ENCODE results near the gene MDM2.

The MDM2 gene

GRCh38 chr12:68877583-68877982 is 69.6 kb downstream of the MDM2 start:
- Histone ChIP-seq H3K79me2 (ENCODE audit: insufficient read depth, low read depth) (no peaks in the 10 kb centered on the region), H3K4me2 (no peak overlapping the region), H2AFZ (ENCODE audit: low read depth) (no peak overlapping the region), H3K9ac (no peak overlapping the region), H3K4me3 (IDR thresholded peaks at IDR 0.05; ENCODE audit: insufficient read depth, low read depth, low read length) (no peak overlapping the region), H3K4me1 (ENCODE audit: low read depth, poor library complexity, severe bottlenecking) (no peaks in the 10 kb centered on the region), H3K27ac (no peak overlapping the region), H4K20me1 (ENCODE audit: insufficient read depth) (no peaks in the 10 kb centered on the region), H3K27me3 (ENCODE audit: insufficient read depth, low read depth) (no peaks in the 10 kb centered on the region), H3K36me3 (ENCODE audit: insufficient read depth) (no peaks in the 10 kb centered on the region)
- no peak for TF ChIP-seq CTCF (conservative IDR thresholded peaks at IDR 0.05; ENCODE audit: low read depth, low read length)

GRCh38 chr12:68878283-68878682 is 70.3 kb downstream of the MDM2 start:
- Histone ChIP-seq H3K4me1 (ENCODE audit: low read depth, poor library complexity, severe bottlenecking) (no peaks in the 10 kb centered on the region), H3K27me3 (ENCODE audit: insufficient read depth, low read depth) (no peaks in the 10 kb centered on the region), H4K20me1 (ENCODE audit: insufficient read depth) (no peaks in the 10 kb centered on the region), H3K36me3 (ENCODE audit: insufficient read depth) (no peaks in the 10 kb centered on the region), H3K9ac (no peak overlapping the region), H3K79me2 (ENCODE audit: insufficient read depth, low read depth) (no peaks in the 10 kb centered on the region), H3K4me2 (no peak overlapping the region), H3K27ac (no peak overlapping the region), H3K4me3 (IDR thresholded peaks at IDR 0.05; ENCODE audit: insufficient read depth, low read depth, low read length) (no peak overlapping the region), H2AFZ (ENCODE audit: low read depth) (no peak overlapping the region)
- TF ChIP-seq CTCF (conservative IDR thresholded peaks at IDR 0.05; ENCODE audit: low read depth, low read length), result no peak

- Histone ChIP-seq H3K27ac (no peak overlapping the region), H3K27me3 (ENCODE audit: insufficient read depth, low read depth) (no peaks in the 10 kb centered on the region), H3K79me2 (ENCODE audit: insufficient read depth, low read depth) (no peaks in the 10 kb centered on the region), H4K20me1 (ENCODE audit: insufficient read depth) (no peaks in the 10 kb centered on the region), H3K4me3 (IDR thresholded peaks at IDR 0.05; ENCODE audit: insufficient read depth, low read depth, low read length) (no peak overlapping the region), H2AFZ (ENCODE audit: low read depth) (no peak overlapping the region), H3K36me3 (ENCODE audit: insufficient read depth) (no peaks in the 10 kb centered on the region), H3K4me1 (ENCODE audit: low read depth, poor library complexity, severe bottlenecking) (no peaks in the 10 kb centered on the region), H3K9ac (no peak overlapping the region), H3K4me2 (no peak overlapping the region)
- TF ChIP-seq CTCF (conservative IDR thresholded peaks at IDR 0.05; ENCODE audit: low read depth, low read length), result no peak
These were observed 70.9 kb downstream of the MDM2 start for GRCh38 chr12:68878846-68879245.

GRCh38 chr12:68880660-68881325 is 72.8 kb downstream of the MDM2 start:
- Histone ChIP-seq H3K36me3 (ENCODE audit: insufficient read depth) (no peaks in the 10 kb centered on the region), H3K27ac (no peak overlapping the region), H3K27me3 (ENCODE audit: insufficient read depth, low read depth) (no peaks in the 10 kb centered on the region), H3K4me2 (no peak overlapping the region), H3K9ac (no peak overlapping the region), H4K20me1 (ENCODE audit: insufficient read depth) (no peaks in the 10 kb centered on the region), H2AFZ (ENCODE audit: low read depth) (no peak overlapping the region), H3K79me2 (ENCODE audit: insufficient read depth, low read depth) (no peaks in the 10 kb centered on the region), H3K4me1 (ENCODE audit: low read depth, poor library complexity, severe bottlenecking) (no peaks in the 10 kb centered on the region), H3K4me3 (IDR thresholded peaks at IDR 0.05; ENCODE audit: insufficient read depth, low read depth, low read length) (no peak overlapping the region)
- TF ChIP-seq CTCF (conservative IDR thresholded peaks at IDR 0.05; ENCODE audit: low read depth, low read length), result no peak
